DMS114 treated with DMSO at 0.1 percent for 48 hours (cell line): ENCODE data around the gene AP3S1.
"Not testable (repeated sequence)": the region's sequence is repeated elsewhere in the genome, so short reads cannot be mapped to it uniquely, and the experiment has no call there.

Source experiments
- DNase-seq: peaks from one replicate; lab custom pipeline; 2025; ENCODE audit not compliant: unreplicated experiment; lab: John Stamatoyannopoulos, UW

The AP3S1 gene

GRCh38 chr5:115824983-115825382 is 16.8 kb upstream of the AP3S1 start:
- not testable (repeated sequence) for DNase-seq

GRCh38 chr5:115825948-115826347 is 15.8 kb upstream of the AP3S1 start:
- DNase-seq = no peak

GRCh38 chr5:115829913-115830312 is 11.8 kb upstream of the AP3S1 start:
- DNase-seq = no peak

- DNase-seq = peak; percentile 13
These were observed 10.5 kb upstream of the AP3S1 start for GRCh38 chr5:115831163-115831768.

- no peak for DNase-seq
These were observed 6.3 kb upstream of the AP3S1 start for GRCh38 chr5:115835481-115835880.

GRCh38 chr5:115838885-115839518 is 2.7 kb upstream of the AP3S1 start:
- DNase-seq = peak; percentile 54

GRCh38 chr5:115840873-115841272 is 862 bp upstream of the AP3S1 start:
- DNase-seq = no peak

GRCh38 chr5:115842089-115842935 is 577 bp downstream of the AP3S1 start:
- peak; percentile 67 for DNase-seq

GRCh38 chr5:115842952-115843351 is 1.2 kb downstream of the AP3S1 start:
- no peak for DNase-seq

GRCh38 chr5:115843444-115844130 is 1.9 kb downstream of the AP3S1 start:
- no peak for DNase-seq

- DNase-seq = no peak
These were observed 2.6 kb downstream of the AP3S1 start for GRCh38 chr5:115844321-115844817.

GRCh38 chr5:115847290-115847689 is 5.6 kb downstream of the AP3S1 start:
- no peak for DNase-seq

- no peak for DNase-seq
These were observed 7.6 kb downstream of the AP3S1 start for GRCh38 chr5:115849258-115849798.

- no peak for DNase-seq
These were observed 9.1 kb downstream of the AP3S1 start for GRCh38 chr5:115850744-115851416.

- no peak for DNase-seq
These were observed 12.4 kb downstream of the AP3S1 start for GRCh38 chr5:115854139-115854538.

GRCh38 chr5:115855959-115856358 is 14.2 kb downstream of the AP3S1 start:
- DNase-seq = no peak

- DNase-seq = no peak
These were observed 15.3 kb downstream of the AP3S1 start for GRCh38 chr5:115857057-115857479.

GRCh38 chr5:115857626-115858349 is 16.1 kb downstream of the AP3S1 start:
- no peak for DNase-seq

- DNase-seq = no peak
These were observed 16.7 kb downstream of the AP3S1 start for GRCh38 chr5:115858396-115858795.

- no peak for DNase-seq
These were observed 17.6 kb downstream of the AP3S1 start for GRCh38 chr5:115859378-115859777.
